NCI-H2227 (cell line): ENCODE results near the gene THAP8.
A peak's percentile ranks its signal among the peaks of the same experiment; 100 is the strongest.

Experiments
- DNase-seq: peaks from one replicate; lab custom pipeline; 2025; ENCODE audit not compliant: unreplicated experiment; lab: John Stamatoyannopoulos, UW

Gene THAP8, protein sequence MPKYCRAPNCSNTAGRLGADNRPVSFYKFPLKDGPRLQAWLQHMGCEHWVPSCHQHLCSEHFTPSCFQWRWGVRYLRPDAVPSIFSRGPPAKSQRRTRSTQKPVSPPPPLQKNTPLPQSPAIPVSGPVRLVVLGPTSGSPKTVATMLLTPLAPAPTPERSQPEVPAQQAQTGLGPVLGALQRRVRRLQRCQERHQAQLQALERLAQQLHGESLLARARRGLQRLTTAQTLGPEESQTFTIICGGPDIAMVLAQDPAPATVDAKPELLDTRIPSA

GRCh38 chr19:36054119-36054732, at the start of gene THAP8:
TSS of gene THAP8 (minus strand) at chr19:36054285. CDS start at chr19:36054217, 68 bp downstream.
- peak; percentile 100 for DNase-seq

DNA sequence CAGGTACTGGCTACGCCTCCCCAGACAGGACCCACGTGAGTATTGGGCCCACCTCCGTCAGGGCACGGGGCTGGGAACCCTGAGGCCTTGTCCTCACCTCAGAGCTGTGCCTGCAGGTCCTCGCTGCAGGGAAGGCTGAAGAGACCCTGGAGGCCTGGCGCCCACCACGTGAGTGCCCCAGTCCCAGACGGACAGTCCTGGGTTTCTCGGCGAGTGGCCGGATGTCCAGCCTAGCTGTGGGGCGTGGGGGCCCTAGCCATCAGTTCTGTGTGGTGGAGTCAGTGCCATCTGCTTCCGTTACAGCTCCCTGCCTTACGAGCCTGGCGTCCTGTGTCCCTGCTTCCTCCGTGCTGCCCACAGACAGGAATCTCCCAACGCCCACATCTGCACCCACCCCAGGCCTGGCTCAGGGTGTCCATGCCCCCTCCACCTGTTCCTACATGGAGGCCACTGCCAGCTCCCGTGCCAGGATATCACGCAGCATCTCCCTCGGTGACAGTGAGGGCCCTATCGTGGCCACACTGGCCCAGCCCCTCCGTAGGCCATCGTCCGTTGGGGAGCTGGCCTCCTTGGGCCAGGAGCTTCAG, 49.0 kb upstream of the THAP8 start:
- DNase-seq = no peak

- no peak for DNase-seq
Observed at GRCh38 chr19:36101550-36102327, 47.7 kb upstream of the THAP8 start.

DNA sequence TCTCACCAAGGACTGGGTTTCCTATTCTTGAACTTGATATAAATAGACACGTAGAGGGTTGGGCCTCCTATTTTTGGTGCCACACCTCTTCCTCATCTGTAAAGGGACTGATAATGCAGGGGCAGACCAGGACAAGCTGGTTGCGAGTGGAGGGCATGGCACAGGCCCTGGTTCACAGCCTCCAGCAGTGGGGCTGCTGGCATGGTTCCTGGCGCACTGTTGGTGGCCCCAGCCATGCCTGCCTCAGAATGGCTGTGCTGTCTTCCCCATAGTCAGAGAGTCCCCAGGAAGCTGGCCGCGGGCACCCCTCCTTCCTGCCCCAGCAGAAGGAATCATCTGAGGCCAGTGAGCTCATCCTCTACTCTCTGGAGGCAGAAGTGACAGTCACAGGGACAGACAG, 46.4 kb upstream of the THAP8 start:
- DNase-seq = no peak

DNA sequence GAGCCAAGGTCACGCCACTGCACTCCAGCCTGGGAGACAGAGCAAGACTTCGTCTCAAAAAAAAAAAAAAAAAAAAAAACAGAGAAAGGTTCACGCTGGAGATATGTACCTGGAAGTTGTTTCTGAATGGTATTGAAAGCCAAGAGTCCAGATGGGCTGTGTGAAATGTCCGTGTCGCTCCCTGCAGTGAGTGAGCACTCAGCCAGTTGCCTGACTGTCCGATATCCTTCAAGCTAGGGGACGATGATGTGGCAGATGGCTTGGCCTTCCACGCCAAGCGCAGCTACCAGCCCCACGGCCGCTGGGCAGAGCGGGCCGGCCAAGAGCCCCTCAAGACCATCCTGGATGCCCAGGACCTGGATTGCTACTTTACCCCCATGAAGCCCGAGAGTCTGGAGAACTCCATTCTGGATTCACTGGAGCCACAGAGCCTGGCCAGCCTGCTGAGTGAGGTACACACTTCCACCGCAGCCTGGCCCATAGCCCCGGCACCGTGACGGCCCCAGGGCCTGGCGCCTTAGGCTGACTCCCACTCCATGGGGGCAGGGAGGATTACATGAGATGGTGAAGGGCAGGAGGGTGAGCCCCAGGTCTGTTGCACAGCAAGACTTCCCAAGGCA, 45.2 kb upstream of the THAP8 start:
- DNase-seq = no peak

GRCh38 chr19:36097036-36097435, 43.0 kb upstream of the THAP8 start:
- no peak for DNase-seq

DNA sequence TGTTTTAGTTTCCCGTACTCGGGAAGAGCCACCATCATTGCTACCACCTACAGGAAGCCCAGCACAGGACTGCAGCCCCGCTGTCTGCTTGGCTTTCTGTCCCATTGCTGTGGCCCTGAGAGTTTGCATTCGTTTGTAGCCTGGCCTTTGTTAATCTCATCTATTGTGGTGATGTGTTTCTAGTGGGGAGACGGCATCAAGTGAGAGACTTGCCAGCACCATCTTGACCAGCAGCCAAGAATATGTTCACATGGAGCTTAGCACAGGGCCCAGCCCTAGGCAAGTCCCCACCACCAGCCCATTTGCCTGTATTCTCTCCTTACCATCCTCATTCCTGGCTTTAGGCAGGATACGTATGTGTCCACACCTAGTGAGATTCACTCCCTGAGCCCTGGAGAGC, 39.6 kb upstream of the THAP8 start:
- DNase-seq = no peak

DNA sequence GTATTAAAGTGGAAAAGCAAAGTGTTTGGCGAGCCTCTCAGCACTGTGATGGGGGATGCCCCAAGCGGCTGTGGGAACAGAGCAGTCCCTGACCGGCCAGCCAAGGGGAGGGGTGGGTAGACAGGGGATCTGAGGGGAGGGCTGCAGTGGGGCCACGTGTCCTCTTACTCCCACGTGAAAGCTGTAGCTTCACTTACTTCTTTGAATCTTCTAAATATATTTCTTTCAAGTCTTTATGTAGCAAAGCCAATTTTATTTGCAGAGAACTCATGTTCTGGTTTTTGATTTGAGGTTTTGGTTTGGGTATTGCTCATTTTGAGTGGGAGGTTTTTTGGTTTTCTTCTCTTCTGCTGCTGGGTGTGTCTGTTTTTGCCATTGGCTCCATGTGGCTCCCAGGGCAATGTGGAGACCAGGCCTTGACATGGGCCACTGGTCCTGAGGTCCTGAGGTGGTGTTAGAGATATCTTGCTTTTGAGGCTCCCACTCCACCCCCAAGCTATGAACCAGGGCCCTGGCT, 39.1 kb upstream of the THAP8 start:
- DNase-seq = no peak

DNA sequence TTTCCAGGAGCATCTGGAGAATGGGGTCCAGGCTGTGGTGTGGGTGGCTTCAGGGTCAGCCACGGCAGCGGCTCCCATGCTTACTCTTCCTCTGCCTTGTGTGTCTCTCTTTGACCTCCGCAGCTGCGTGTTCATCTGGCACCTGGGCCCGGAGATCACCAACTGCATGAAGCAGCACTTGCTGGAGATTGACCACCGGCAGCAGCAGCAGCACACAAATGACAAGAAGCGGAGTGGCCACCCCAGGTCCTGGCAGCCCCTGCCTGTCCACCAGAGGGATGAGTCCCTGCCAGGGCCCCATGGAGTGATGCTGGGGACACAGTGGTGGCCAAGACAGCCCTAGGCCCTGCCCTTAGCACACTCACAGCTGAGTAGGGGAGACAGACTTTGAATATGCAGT, 38.5 kb upstream of the THAP8 start:
- DNase-seq = no peak

DNA sequence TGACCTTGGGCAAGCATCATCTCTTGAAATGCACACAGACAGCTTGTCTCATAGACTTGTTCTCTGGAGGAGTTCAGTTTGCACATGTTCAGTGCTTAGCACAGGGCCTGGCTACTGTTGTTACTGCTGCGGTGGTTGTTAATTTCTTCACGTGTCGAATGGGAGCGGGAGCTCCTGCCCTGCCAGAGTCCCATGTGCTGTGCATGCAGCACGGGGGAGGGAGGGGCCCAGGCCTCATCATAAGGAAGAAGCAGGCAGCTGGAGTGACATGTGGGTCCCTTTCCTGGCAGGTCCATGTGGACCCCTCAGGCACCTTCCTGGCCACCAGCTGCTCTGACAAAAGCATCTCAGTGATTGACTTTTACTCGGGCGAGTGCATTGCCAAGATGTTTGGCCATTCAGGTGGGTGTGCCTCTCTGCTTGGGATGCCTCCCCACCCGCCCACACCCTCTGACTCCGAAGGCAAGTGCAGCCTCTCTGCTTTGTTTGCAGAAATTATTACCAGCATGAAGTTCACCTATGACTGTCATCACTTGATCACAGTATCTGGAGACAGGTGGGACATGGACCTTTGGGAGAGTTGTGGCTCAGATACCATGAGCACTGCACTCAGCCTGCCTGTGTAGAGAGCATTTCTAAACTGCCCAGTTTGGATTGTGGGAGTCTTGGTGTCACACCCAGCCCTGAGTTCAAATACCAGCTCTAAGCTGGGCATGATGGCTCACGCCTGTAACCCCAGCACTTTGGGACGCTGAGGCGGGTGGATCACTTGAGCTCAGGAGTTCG, 37.0 kb upstream of the THAP8 start:
- no peak for DNase-seq

GRCh38 chr19:36089847-36090246, 35.8 kb upstream of the THAP8 start:
- no peak for DNase-seq

- DNase-seq = no peak
Observed at GRCh38 chr19:36086326-36086725, 32.2 kb upstream of the THAP8 start.

DNA sequence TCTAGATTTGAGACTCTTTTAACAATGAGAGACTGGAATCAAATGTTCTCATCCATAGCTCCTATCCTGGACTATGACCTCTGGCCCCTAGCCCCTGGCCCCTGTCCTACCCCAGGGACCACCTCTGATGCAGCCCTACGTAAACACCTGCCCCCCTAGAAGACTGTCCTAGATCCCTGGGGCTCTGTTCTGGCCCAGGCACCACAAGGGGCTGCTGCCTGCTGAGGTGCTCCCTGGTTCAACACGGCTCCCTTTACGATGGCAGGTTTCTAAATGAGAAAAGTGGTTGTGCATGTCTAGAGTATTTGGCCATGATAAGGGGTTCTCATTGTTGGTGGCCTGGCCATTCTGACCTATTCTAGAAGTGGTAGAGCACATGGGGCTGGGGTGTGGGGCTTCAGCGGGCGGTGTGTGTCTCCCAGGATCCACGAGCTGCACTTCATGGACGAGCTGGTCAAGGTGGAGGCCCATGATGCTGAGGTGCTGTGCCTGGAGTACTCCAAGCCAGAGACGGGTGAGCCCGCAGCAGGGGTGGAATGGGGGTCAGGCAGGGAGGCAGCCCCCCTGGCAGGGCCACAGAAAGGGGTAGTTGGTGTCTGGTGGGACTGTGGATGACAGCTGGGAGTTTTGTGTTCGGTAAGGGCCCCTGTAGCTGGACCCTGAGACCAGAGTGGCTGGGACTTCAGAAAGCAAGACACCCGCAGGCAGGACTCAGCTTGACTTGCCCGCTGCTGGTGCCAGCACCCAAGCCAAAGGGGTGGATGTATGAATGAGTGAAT, 30.3 kb upstream of the THAP8 start:
- no peak for DNase-seq

GRCh38 chr19:36082916-36083315, 28.8 kb upstream of the THAP8 start:
- DNase-seq = no peak

- no peak for DNase-seq
Observed at GRCh38 chr19:36081894-36082293, 27.8 kb upstream of the THAP8 start.

GRCh38 chr19:36081385-36081784, 27.3 kb upstream of the THAP8 start:
- no peak for DNase-seq

- no peak for DNase-seq
Observed at GRCh38 chr19:36079389-36079945, 25.4 kb upstream of the THAP8 start.

- no peak for DNase-seq
Observed at GRCh38 chr19:36073121-36073876, 19.2 kb upstream of the THAP8 start.

- DNase-seq = no peak
Observed at GRCh38 chr19:36072081-36072480, 18.0 kb upstream of the THAP8 start.
